SK-N-MC (cell line): ENCODE measurements around the gene VPS8.

Experiments used
- EZH2 ChIP-seq: fragments of 200-600 bp; sonication (generic); IDR thresholded peaks from one replicate; pipeline ENCODE4 v1.6.1; 2017; ENCODE audit warnings: antibody characterized with exemption
- FOXP2 ChIP-seq: optimal IDR thresholded peaks from 2 replicates; pipeline ENCODE3; 2011; ENCODE audit warnings: mild to moderate bottlenecking, moderate library complexity; ENCODE audit not compliant: insufficient read depth; ENCODE audit errors: extremely low read length, control extremely low read depth
- POLR2AphosphoS5 ChIP-seq: IDR thresholded peaks from 2 replicates; pipeline ENCODE4 v1.6.1; 2012; ENCODE audit warnings: mild to moderate bottlenecking, low read depth, low read length, borderline replicate concordance

DNA sequence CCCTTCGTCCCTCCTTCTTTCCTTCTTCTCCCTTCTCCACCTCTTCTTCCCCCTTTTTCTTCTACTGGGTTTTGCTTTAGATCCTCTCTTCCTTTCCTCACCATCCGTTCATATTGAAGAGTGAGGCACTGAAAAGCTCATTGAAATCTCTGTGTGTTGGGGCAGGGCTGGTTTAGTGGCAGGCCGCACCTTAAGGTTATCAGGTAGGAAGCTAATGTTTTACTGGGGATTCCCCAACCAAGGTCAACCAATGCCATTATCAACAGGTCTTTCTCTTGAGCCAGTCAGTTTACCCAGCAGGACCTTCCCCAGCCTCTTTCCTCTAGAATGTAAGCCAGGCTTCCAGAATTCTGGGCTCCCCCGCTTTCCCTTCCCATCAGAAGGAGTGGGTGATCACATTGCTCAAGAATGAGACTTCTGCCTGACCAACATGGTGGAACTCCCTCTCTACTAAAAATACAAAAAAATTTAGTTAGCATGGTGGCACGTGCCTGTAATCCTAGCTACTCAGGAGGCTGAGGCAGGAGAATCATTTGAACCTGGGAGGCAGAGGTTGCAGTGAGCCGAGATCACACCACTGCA, 11.5 kb upstream of the VPS8 start:
- no peak for TF ChIP-seq POLR2AphosphoS5
- TF ChIP-seq EZH2, result no peak
- TF ChIP-seq FOXP2, result no peak
